IMR-90 (cell line): Measurements from ENCODE around the gene BICD1. TPM values are rescaled to one million over a fixed set of nuclear protein-coding genes. Genes with fewer than 3 reads are reported as not detected.

ENCODE experiments used
- ATAC-seq: fragments of 200-7000 bp; cut with Tn5 transposase; 2 replicates; pipeline ENCODE4 v1.9.1; 2020; ENCODE audit warnings: low read depth, mild to moderate bottlenecking, moderate library complexity
- BruUV-seq: library from RNA; stranded (reverse); fragments of 400-500 nt; replicated peaks from 2 replicates; lab custom pipeline; 2021; lab: Mats Ljungman, UMichigan
- CTCF ChIA-PET: fragments of 300-600 bp; formaldehyde crosslinking; extraction: SDS; loops from one replicate; lab custom pipeline; 2021; ENCODE audit warnings: antibody characterized with exemption; lab: Yijun Ruan, JAX
- POLR2A ChIA-PET: fragments of 300-600 bp; sonication (Branson Sonifier 250); formaldehyde crosslinking; loops from one replicate; lab custom pipeline; 2022; ENCODE audit warnings: antibody characterized with exemption; ENCODE audit not compliant: unreplicated experiment; lab: Charles Lee
- DNase-seq: peaks from one replicate; pipeline ENCODE4 v3.0.0; 2013
- H2AFZ ChIP-seq: replicated peaks from 2 replicates; pipeline ENCODE3; 2013; ENCODE audit warnings: low read length, mild to moderate bottlenecking; ENCODE audit not compliant: poor library complexity
- H2AK5ac ChIP-seq: 2 replicates; pipeline ENCODE4 v1.6.1; 2013; ENCODE audit warnings: low read depth, low read length, inconsistent platforms
- H2AK9ac ChIP-seq: replicated peaks from 2 replicates; pipeline ENCODE3; 2013; ENCODE audit warnings: mild to moderate bottlenecking, low read depth, low read length, moderate library complexity; ENCODE audit not compliant: poor library complexity
- H2BK120ac ChIP-seq: 2 replicates; pipeline ENCODE4 v1.6.1; 2013; ENCODE audit warnings: low read depth, low read length, inconsistent platforms
- H2BK15ac ChIP-seq: 3 replicates; pipeline ENCODE4 v1.6.1; 2013; ENCODE audit warnings: low read depth, low read length, inconsistent platforms
- H2BK20ac ChIP-seq: 2 replicates; pipeline ENCODE4 v1.6.1; 2013; ENCODE audit warnings: low read depth, mild to moderate bottlenecking, inconsistent platforms, low read length, moderate library complexity
- H2BK5ac ChIP-seq: 2 replicates; pipeline ENCODE4 v1.6.1; 2013; ENCODE audit warnings: mild to moderate bottlenecking, low read depth, low read length, inconsistent platforms; ENCODE audit not compliant: poor library complexity, severe bottlenecking
- H3K14ac ChIP-seq: replicated peaks from 2 replicates; pipeline ENCODE4 v1.6.1; 2013; ENCODE audit warnings: low read depth, low read length, inconsistent platforms
- H3K18ac ChIP-seq: 2 replicates; pipeline ENCODE4 v1.6.1; 2013; ENCODE audit warnings: low read depth, low read length, control low read depth
- H3K23ac ChIP-seq: 2 replicates; pipeline ENCODE4 v1.6.1; 2013; ENCODE audit warnings: low read depth, low read length, inconsistent platforms
- H3K27ac ChIP-seq: 2 replicates; pipeline ENCODE4 v1.5.1; 2013; ENCODE audit warnings: mild to moderate bottlenecking, control low read depth, low read length; ENCODE audit not compliant: insufficient read depth
- H3K27me3 ChIP-seq: 2 replicates; pipeline ENCODE4 v1.6.1; 2013; ENCODE audit warnings: low read length; ENCODE audit not compliant: control insufficient read depth, insufficient read depth
- H3K36me3 ChIP-seq: 2 replicates; pipeline ENCODE4 v1.6.1; 2013; ENCODE audit warnings: low read length, mixed read lengths; ENCODE audit not compliant: control insufficient read depth, insufficient read depth
- H3K4ac ChIP-seq: 2 replicates; pipeline ENCODE4 v1.6.1; 2013; ENCODE audit warnings: low read depth, low read length, inconsistent platforms
- H3K4me1 ChIP-seq: 2 replicates; pipeline ENCODE4 v1.6.1; 2013; ENCODE audit warnings: low read length, mixed read lengths; ENCODE audit not compliant: control insufficient read depth, insufficient read depth
- H3K4me2 ChIP-seq: 2 replicates; pipeline ENCODE4 v1.6.1; 2013; ENCODE audit warnings: low read depth, mild to moderate bottlenecking, control low read depth, low read length, moderate library complexity
- H3K4me3 ChIP-seq: 2 replicates; pipeline ENCODE4 v1.5.1; 2013; ENCODE audit warnings: low read depth, mild to moderate bottlenecking, control low read depth, low read length, moderate library complexity; ENCODE audit not compliant: insufficient read depth
- H3K56ac ChIP-seq: 2 replicates; pipeline ENCODE4 v1.6.1; 2013; ENCODE audit warnings: low read length, inconsistent platforms; ENCODE audit not compliant: insufficient read depth; ENCODE audit errors: extremely low read depth
- H3K79me1 ChIP-seq, 2 experiments: 2 replicates each; pipeline ENCODE4 v1.6.1; 2013; ENCODE audit warnings: low read length in 2 of 2, inconsistent platforms in 1 of 2, low read depth in 1 of 2
- H3K9ac ChIP-seq: 2 replicates; pipeline ENCODE4 v1.6.1; 2013; ENCODE audit warnings: low read depth, low read length, control low read depth
- H3K9me1 ChIP-seq: 2 replicates; pipeline ENCODE4 v1.6.1; 2013; ENCODE audit warnings: low read length, inconsistent platforms; ENCODE audit not compliant: insufficient read depth
- H3K9me3 ChIP-seq: 2 replicates; pipeline ENCODE4 v1.6.1; 2013; ENCODE audit warnings: low read length; ENCODE audit not compliant: control insufficient read depth, insufficient read depth
- H4K20me1 ChIP-seq: 2 replicates; pipeline ENCODE4 v1.6.1; 2013; ENCODE audit warnings: low read length, inconsistent platforms; ENCODE audit not compliant: insufficient read depth
- H4K5ac ChIP-seq: 2 replicates; pipeline ENCODE4 v1.6.1; 2013; ENCODE audit warnings: mild to moderate bottlenecking, low read depth, low read length, control low read depth
- H4K8ac ChIP-seq, 2 experiments: 2 replicates each; pipeline ENCODE4 v1.6.1; 2013; ENCODE audit warnings: low read depth in 2 of 2, low read length in 2 of 2, control low read depth in 1 of 2, inconsistent platforms in 1 of 2
- H4K91ac ChIP-seq: 2 replicates; pipeline ENCODE4 v1.6.1; 2013; ENCODE audit warnings: low read depth, low read length, inconsistent platforms; ENCODE audit not compliant: insufficient read depth
- BHLHE40 ChIP-seq: fragments of 150-350 bp; IDR thresholded peaks from 2 replicates; pipeline ENCODE4 v1.6.1; 2016; ENCODE audit warnings: mild to moderate bottlenecking, low read depth, low read length
- ELK1 ChIP-seq: fragments of 150-350 bp; IDR thresholded peaks from 2 replicates; pipeline ENCODE4 v1.6.1; 2016; ENCODE audit warnings: low read depth, mild to moderate bottlenecking, low read length, moderate library complexity, borderline replicate concordance
- MAFK ChIP-seq: IDR thresholded peaks from 2 replicates; pipeline ENCODE4 v1.6.1; 2012; ENCODE audit warnings: low read depth, low read length, improper control_type of control experiment
- MAZ ChIP-seq: IDR thresholded peaks from 2 replicates; pipeline ENCODE4 v1.6.1; 2012; ENCODE audit warnings: low read depth, mild to moderate bottlenecking, low read length, improper control_type of control experiment, moderate library complexity, borderline replicate concordance
- MXI1 ChIP-seq: IDR thresholded peaks from 2 replicates; pipeline ENCODE4 v1.6.1; 2012; ENCODE audit warnings: low read depth, mild to moderate bottlenecking, low read length, moderate library complexity, borderline replicate concordance
- NFE2L2 ChIP-seq: fragments of 150-350 bp; IDR thresholded peaks from 2 replicates; pipeline ENCODE4 v1.6.1; 2016; ENCODE audit warnings: low read depth, mild to moderate bottlenecking, low read length
- RAD21 ChIP-seq: IDR thresholded peaks from 2 replicates; pipeline ENCODE4 v1.6.1; 2012; ENCODE audit warnings: low read length, improper control_type of control experiment
- RCOR1 ChIP-seq: IDR thresholded peaks from 2 replicates; pipeline ENCODE4 v1.6.1; 2012; ENCODE audit warnings: mild to moderate bottlenecking, low read length, improper control_type of control experiment; ENCODE audit not compliant: insufficient replicate concordance
- RFX5 ChIP-seq: IDR thresholded peaks from 2 replicates; pipeline ENCODE4 v1.8.0; 2012; ENCODE audit warnings: low read depth, mild to moderate bottlenecking, low read length, moderate library complexity
- USF2 ChIP-seq: fragments of 150-350 bp; IDR thresholded peaks from 2 replicates; pipeline ENCODE4 v1.6.1; 2017; ENCODE audit warnings: mild to moderate bottlenecking, antibody characterized with exemption, low read length, low read depth
- WGBS, 2 experiments: methylation state at CpG; one replicate each; pipeline versions ENCODE4 v1.1.5 to v1.1.7; 2013; ENCODE audit warnings: missing lambda C conversion rate in 2 of 2; ENCODE audit not compliant: insufficient read length in 1 of 2; ENCODE audit errors: extremely low coverage in 2 of 2; 5-methylcytosine and 5-hydroxymethylcytosine counted together
- dilution Hi-C: fragments of 300-500 bp; cut with HindIII; formaldehyde crosslinking; loops from one replicate; pipeline ENCODE4 v1.14.3; 2018; ENCODE audit warnings: low sequenced_read_pairs; ENCODE audit not compliant: unreplicated experiment
- in situ Hi-C: fragments of 300-500 bp; cut with MboI; formaldehyde crosslinking; loops from 3 replicates; pipeline ENCODE4 v1.14.3; 2019; ENCODE audit warnings: low sequenced_read_pairs, inconsistent platforms, mixed read lengths
- intact Hi-C: fragments of 100-400 bp; cut with micrococcal nuclease; formaldehyde crosslinking; loops from 2 replicates; pipeline ENCODE4 v1.10.0; 2022
- polyA plus RNA-seq, 3 experiments: library from polyadenylated mRNA; depleted of rRNA; stranded (reverse); fragments of >200 nt; gene quantifications; 2 replicates each; pipeline ENCODE4 v1.2.3, GENCODE V29; 2012; ENCODE audit warnings: low replicate concordance in 1 of 3
- total RNA-seq: library from RNA; depleted of rRNA; stranded (reverse); fragments of >200 nt; gene quantifications from 2 replicates; pipeline ENCODE4 v1.2.3, GENCODE V29; 2012

Gene BICD1
- total and polyA plus RNA-seq, 2 of the 4 experiments (the other 2 are of a cell fraction), result 17.2 to 21.8 TPM

- Histone ChIP-seq H4K91ac (no peak overlapping the region), H3K23ac (no peak overlapping the region), H4K20me1 (no peaks in the 10 kb centered on the region), H2BK15ac (no peak overlapping the region), H3K9me1 (no peaks in the 10 kb centered on the region), H3K4me1 (no peaks in the 10 kb centered on the region), H2AK5ac (no peak overlapping the region), H4K5ac (no peak overlapping the region), H3K14ac (no peak overlapping the region), H2BK120ac (no peak overlapping the region), H4K8ac (no peak overlapping the region), H3K27me3 (no peaks in the 10 kb centered on the region), H2BK20ac (no peak overlapping the region), H3K18ac (no peak overlapping the region), H3K36me3 (no peaks in the 10 kb centered on the region; the same call in 1 of the 2 replicates), H2BK5ac (no peak overlapping the region), H3K4ac (no peak overlapping the region), H3K56ac (no peak overlapping the region), H3K9ac (no peak overlapping the region), H3K9me3 (no peaks in the 10 kb centered on the region), H2AFZ (no peak overlapping the region), H2AK9ac (no peak overlapping the region), H3K27ac (no peak overlapping the region), H3K4me3 (no peak overlapping the region), H3K79me1 (no peaks in the 10 kb centered on the region), H3K4me2 (no peak overlapping the region)
- ATAC-seq (no peak), DNase-seq (no peak)
- POLR2A ChIA-PET, result no interaction called here
- WGBS, 2 experiments, result no CpG with 5 or more reads among the region's 8 CpGs
- CTCF ChIA-PET, result no interaction called here
- in situ Hi-C loops, result no loop called here
- intact Hi-C loops, result loop anchor here (5.0 to 10.0 kb wide), 3 partner anchors 58 to 293 kb away; no protein-coding TSS in a partner anchor
- no peak for TF ChIP-seq RAD21
- TF ChIP-seq BHLHE40, result no peak
- TF ChIP-seq MAZ, result no peak
- TF ChIP-seq RFX5, result no peak
- no peak for TF ChIP-seq USF2
- no peak for TF ChIP-seq MAFK
- no peak for TF ChIP-seq ELK1
- no peak for TF ChIP-seq NFE2L2
- no peak for TF ChIP-seq MXI1
- no peak for TF ChIP-seq RCOR1
- dilution Hi-C loops, result no loop called here
- BruUV-seq, result no TSS peak
These were observed 273.0 kb downstream of the BICD1 start for GRCh38 chr12:32379667-32380066.
